Natural killer cell (primary cell): ENCODE data around the gene HELZ. TPM values are rescaled to one million over a fixed set of nuclear protein-coding genes. Genes with fewer than 3 reads are reported as not detected.

Source experiments
- ATAC-seq, 3 donors: fragments of 150-1000 bp in 2 of 3; fragments of 200-7000 bp in 1 of 3; cut with Tn5 transposase; 1 replicate in 1 of 3; 2 replicates in 2 of 3; pipeline ENCODE4 v1.10.0; 2021; ENCODE audit warnings: mild to moderate bottlenecking in 2 of 3, moderate library complexity in 2 of 3
- DNase-seq, 2 donors: peaks; one replicate each; pipeline versions ENCODE4 v3.0.0 to v3.0.0-alpha.2; 2013 to 2021; ENCODE audit warnings: mixed read lengths in 1 of 2
- H3K27ac ChIP-seq: one replicate; pipeline ENCODE4 v1.5.1; 2013; ENCODE audit warnings: mild to moderate bottlenecking, low read length
- H3K27me3 ChIP-seq: one replicate; pipeline ENCODE4 v1.6.1; 2013; ENCODE audit warnings: low read length; ENCODE audit not compliant: control insufficient read depth, insufficient read depth
- H3K36me3 ChIP-seq: one replicate; pipeline ENCODE4 v1.6.1; 2013; ENCODE audit warnings: low read length; ENCODE audit not compliant: control insufficient read depth, insufficient read depth
- H3K4me1 ChIP-seq: one replicate; pipeline ENCODE4 v1.6.1; 2013; ENCODE audit warnings: low read length; ENCODE audit not compliant: control insufficient read depth, insufficient read depth
- H3K4me3 ChIP-seq: one replicate; pipeline ENCODE4 v1.5.1; 2013; ENCODE audit warnings: low read length
- H3K9me3 ChIP-seq: one replicate; pipeline ENCODE4 v1.6.1; 2013; ENCODE audit warnings: low read length; ENCODE audit not compliant: control insufficient read depth, insufficient read depth
- H3K27ac Mint-ChIP-seq, 2 donors: one replicate each; pipeline ENCODE4 v1.8.0; 2022; ENCODE audit warnings: mild to moderate bottlenecking in 2 of 2, mixed read lengths in 2 of 2, moderate library complexity in 1 of 2
- H3K27me3 Mint-ChIP-seq, 2 donors: one replicate each; pipeline ENCODE4 v1.8.0; 2022; ENCODE audit warnings: low read depth in 2 of 2, mixed read lengths in 2 of 2
- H3K36me3 Mint-ChIP-seq: one replicate; pipeline ENCODE4 v1.8.0; 2022; ENCODE audit warnings: mixed read lengths
- H3K4me1 Mint-ChIP-seq, 2 donors: one replicate each; pipeline ENCODE4 v1.8.0; 2022; ENCODE audit warnings: mixed read lengths in 2 of 2
- H3K4me3 Mint-ChIP-seq: one replicate; pipeline ENCODE4 v1.8.0; 2022; ENCODE audit warnings: mild to moderate bottlenecking, moderate library complexity, mixed read lengths
- H3K9me3 Mint-ChIP-seq, 2 donors: one replicate each; pipeline ENCODE4 v1.8.0; 2022; ENCODE audit warnings: mixed read lengths in 2 of 2
- WGBS: methylation state at CpG from one replicate; pipeline ENCODE4 v1.1.7; 2013; ENCODE audit warnings: missing lambda C conversion rate; ENCODE audit not compliant: insufficient coverage; 5-methylcytosine and 5-hydroxymethylcytosine counted together
- intact Hi-C: fragments of 100-400 bp; cut with micrococcal nuclease; formaldehyde crosslinking; loops from one replicate; pipeline ENCODE4 v1.14.2; 2022
- total RNA-seq, 4 donors: library from RNA; stranded (reverse); fragments of 120-200 nt in 1 of 4; gene quantifications; one replicate each; pipeline versions ENCODE4 v1.2.3 to v1.2.4, GENCODE V29; 2013 to 2022
- TF ChIP-seq, protein P1 (sequence below): fragments of 200-600 bp; IDR thresholded peaks from one replicate; pipeline ENCODE4 v1.8.0; 2022; ENCODE audit warnings: antibody characterized with exemption

Gene HELZ
- total RNA-seq, 3 donors from 2014 or later (not counting 1 experiment from before 2014, with no cell fraction given): 274 to 355 (median 292) TPM

DNA sequence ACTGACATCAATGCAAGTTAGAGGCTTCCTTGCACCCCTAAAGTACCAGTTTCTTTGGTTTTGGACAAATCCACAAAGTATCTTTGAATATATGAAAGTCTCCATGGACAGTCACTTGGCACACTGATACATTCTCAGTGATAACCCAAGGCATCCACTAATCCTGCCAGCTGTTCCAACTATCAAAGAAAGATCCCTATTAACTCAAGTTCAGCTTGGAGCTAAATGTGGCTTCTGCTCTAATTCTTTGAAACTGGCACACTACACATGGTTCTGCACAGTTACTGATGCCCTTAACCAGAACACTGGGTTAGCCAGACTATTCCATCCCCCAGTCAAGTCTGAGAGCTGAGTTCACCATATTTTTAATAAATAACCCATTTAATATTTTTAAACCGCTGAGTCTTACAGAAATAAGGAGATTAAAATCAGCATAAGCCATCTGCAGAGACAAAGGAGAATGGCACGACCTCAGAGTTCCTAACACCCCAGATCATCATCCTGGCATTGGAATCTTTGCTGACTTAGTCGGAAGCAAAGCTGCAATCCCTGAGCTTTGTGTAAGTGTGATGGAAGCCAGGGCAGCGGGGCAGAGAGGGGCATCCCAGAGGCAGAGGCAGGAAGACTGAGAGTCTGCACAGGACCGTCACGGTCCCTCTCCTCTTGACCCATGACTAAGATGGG is 194.4 kb downstream of the HELZ start:
- H3K27ac Mint-ChIP-seq: no peak overlapping the region

DNA sequence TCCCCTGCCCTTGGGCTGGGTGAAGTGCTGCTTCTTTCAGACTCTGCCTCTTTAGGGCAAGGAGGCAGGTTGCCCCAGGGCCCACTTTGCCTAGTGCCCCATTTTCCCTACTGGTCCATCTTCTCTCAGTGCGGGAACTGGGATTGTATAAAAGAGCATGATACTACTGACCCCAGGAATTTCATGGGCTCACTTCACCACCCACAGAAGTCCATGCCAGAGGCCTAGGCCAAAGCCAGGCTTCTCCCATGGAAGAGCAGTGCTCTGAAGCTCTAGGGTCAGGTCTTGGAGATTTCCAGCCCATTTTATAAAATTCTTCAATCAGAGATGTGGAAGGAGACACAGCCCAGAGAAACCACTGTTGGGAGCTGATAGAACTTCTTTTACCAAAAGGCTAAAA is 194.9 kb downstream of the HELZ start:
- no peak overlapping the region for H3K27ac Mint-ChIP-seq

More for the DNA sequence above, 194.4 kb downstream of the HELZ start:
- TF ChIP-seq, protein P1, sequence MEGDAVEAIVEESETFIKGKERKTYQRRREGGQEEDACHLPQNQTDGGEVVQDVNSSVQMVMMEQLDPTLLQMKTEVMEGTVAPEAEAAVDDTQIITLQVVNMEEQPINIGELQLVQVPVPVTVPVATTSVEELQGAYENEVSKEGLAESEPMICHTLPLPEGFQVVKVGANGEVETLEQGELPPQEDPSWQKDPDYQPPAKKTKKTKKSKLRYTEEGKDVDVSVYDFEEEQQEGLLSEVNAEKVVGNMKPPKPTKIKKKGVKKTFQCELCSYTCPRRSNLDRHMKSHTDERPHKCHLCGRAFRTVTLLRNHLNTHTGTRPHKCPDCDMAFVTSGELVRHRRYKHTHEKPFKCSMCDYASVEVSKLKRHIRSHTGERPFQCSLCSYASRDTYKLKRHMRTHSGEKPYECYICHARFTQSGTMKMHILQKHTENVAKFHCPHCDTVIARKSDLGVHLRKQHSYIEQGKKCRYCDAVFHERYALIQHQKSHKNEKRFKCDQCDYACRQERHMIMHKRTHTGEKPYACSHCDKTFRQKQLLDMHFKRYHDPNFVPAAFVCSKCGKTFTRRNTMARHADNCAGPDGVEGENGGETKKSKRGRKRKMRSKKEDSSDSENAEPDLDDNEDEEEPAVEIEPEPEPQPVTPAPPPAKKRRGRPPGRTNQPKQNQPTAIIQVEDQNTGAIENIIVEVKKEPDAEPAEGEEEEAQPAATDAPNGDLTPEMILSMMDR: no peak
- Mint-ChIP-seq H3K4me3 (no peak overlapping the region), H3K36me3 (peaks cover 18% of the 10 kb centered on the region), H3K9me3 (peaks cover 2 to 9% of the 10 kb centered on the region in 2 donors), H3K4me1 (no peaks in the 10 kb centered on the region), H3K27me3 (no peaks in the 10 kb centered on the region)
- no peaks in the 10 kb centered on the region for H3K27me3 ChIP-seq
- 85% methylated on average over 6 of the region's 6 CpGs for WGBS
- H3K36me3 ChIP-seq: no peaks in the 10 kb centered on the region
- peaks cover 22% of the 10 kb centered on the region for H3K9me3 ChIP-seq
- DNase-seq (no peak), ATAC-seq (no peak)
- H3K4me3 ChIP-seq: no peak overlapping the region
- intact Hi-C loops: no loop called here
- H3K27ac ChIP-seq: no peak overlapping the region
- H3K4me1 ChIP-seq: no peaks in the 10 kb centered on the region

DNA sequence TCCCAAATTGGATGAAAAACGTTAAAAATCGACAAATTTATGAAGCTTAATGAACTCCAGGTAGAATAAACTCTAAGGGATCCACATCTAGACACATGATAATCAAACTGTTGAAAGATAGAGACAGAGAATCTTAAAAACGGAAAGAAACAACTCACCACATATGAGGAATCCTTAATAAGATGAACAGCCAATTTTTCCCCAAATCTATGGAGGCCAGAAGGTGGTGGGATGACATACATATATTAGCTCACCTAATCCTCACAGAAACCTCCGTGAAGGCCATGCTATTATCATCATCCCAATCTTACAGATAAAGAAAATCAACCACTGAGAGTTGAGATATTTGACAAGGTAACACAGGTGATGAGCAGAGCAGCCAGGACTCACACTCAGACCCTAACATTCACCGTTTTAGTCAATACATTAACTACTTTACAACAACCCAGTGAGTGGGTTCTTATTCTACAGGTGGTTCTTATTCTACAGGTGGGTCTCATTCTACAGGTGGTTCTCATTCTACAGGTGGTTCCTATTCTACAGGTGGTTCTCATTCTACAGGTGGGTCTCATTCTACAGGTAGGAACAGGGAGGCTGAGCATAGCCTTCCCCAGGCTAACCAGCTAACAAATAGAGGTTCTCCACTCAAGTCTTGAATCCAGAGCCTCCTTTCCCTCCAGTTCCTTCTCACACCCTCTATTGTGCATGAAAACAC is 195.8 kb downstream of the HELZ start:
- 83% methylated on average over 1 of the region's 5 CpGs for WGBS

More for the DNA sequence above, 194.9 kb downstream of the HELZ start:
- Histone ChIP-seq H3K9me3 (peaks cover 22% of the 10 kb centered on the region), H3K4me1 (no peaks in the 10 kb centered on the region), H3K27me3 (no peaks in the 10 kb centered on the region), H3K27ac (no peak overlapping the region), H3K36me3 (no peaks in the 10 kb centered on the region), H3K4me3 (no peak overlapping the region)
- H3K4me1 Mint-ChIP-seq: no peaks in the 10 kb centered on the region
- no peak overlapping the region for H3K4me3 Mint-ChIP-seq
- no peak for ATAC-seq
- WGBS: 100% methylated on average over 1 of the region's 1 CpG
- TF ChIP-seq, protein P1: no peak
- DNase-seq: no peak
- H3K27me3 Mint-ChIP-seq: no peaks in the 10 kb centered on the region
- peaks cover 18% of the 10 kb centered on the region for H3K36me3 Mint-ChIP-seq
- intact Hi-C loops: no loop called here
- peaks cover 2 to 9% of the 10 kb centered on the region in 2 donors for H3K9me3 Mint-ChIP-seq

More for the DNA sequence above, 195.8 kb downstream of the HELZ start:
- Mint-ChIP-seq H3K27me3 (no peaks in the 10 kb centered on the region), H3K9me3 (peaks cover 2 to 9% of the 10 kb centered on the region in 2 donors), H3K4me3 (no peak overlapping the region), H3K36me3 (peaks cover 18% of the 10 kb centered on the region), H3K27ac (no peak overlapping the region), H3K4me1 (no peaks in the 10 kb centered on the region)
- ATAC-seq (no peak), DNase-seq (no peak)
- TF ChIP-seq, protein P1: no peak
- intact Hi-C loops: no loop called here
- no peaks in the 10 kb centered on the region for H3K4me1 ChIP-seq
- no peak overlapping the region for H3K27ac ChIP-seq
- peaks cover 22% of the 10 kb centered on the region for H3K9me3 ChIP-seq
- no peaks in the 10 kb centered on the region for H3K36me3 ChIP-seq
- H3K27me3 ChIP-seq: no peaks in the 10 kb centered on the region
- H3K4me3 ChIP-seq: no peak overlapping the region
